HepG2 (cell line): ENCODE results near the gene C9orf78. TPM values are rescaled to one million over a fixed set of nuclear protein-coding genes. Genes with fewer than 3 reads are reported as not detected.

Source experiments
- GABPA ChIP-seq, 2 experiments: IDR thresholded peaks; 2 replicates each; pipeline ENCODE4 v1.6.1; 2011 to 2016; ENCODE audit warnings: low read depth in 2 of 2, low read length in 1 of 2, missing biosample characterization in 1 of 2, missing genetic modification characterization in 1 of 2
- GABPB1 ChIP-seq: IDR thresholded peaks from 2 replicates; pipeline ENCODE4 v1.6.1; 2016; ENCODE audit warnings: mild to moderate bottlenecking, missing genetic modification reagents, moderate library complexity, missing compliant biosample characterization
- IRF1 ChIP-seq: sonication (generic); formaldehyde crosslinking; IDR thresholded peaks from 2 replicates; pipeline ENCODE4 v1.4.0; 2020; ENCODE audit warnings: low read depth, mild to moderate bottlenecking, missing genetic modification reagents
- IRF2 ChIP-seq: IDR thresholded peaks from 2 replicates; pipeline ENCODE4 v1.6.1; 2018; ENCODE audit warnings: missing genetic modification reagents, missing compliant biosample characterization
- KLF15 ChIP-seq: sonication (generic); formaldehyde crosslinking; IDR thresholded peaks from 2 replicates; pipeline ENCODE4 v1.8.1; 2023; ENCODE audit warnings: borderline replicate concordance, mild to moderate bottlenecking, inconsistent platforms, missing genetic modification reagents, mixed read lengths
- POLR2G ChIP-seq: fragments of 200-400 bp; formaldehyde crosslinking; IDR thresholded peaks from 2 replicates; pipeline ENCODE4 v1.6.1; 2018; ENCODE audit warnings: mild to moderate bottlenecking, low read depth, low read length, moderate library complexity
- RCOR2 ChIP-seq: IDR thresholded peaks from 2 replicates; pipeline ENCODE4 v1.6.1; 2016; ENCODE audit warnings: missing biosample characterization, missing genetic modification reagents
- SOX6 ChIP-seq, 2 experiments: fragments of 450-650 bp in 1 of 2; sonication (generic) in 1 of 2; formaldehyde crosslinking in 1 of 2; IDR thresholded peaks; 2 replicates each; pipeline versions ENCODE4 v1.4.0 to v1.6.1; 2017 to 2020; ENCODE audit warnings: antibody characterized with exemption in 1 of 2, mild to moderate bottlenecking in 1 of 2, missing genetic modification reagents in 1 of 2
- TMF1 ChIP-seq: sonication (generic); formaldehyde crosslinking; IDR thresholded peaks from 2 replicates; pipeline ENCODE4 v1.8.1; 2022; ENCODE audit warnings: low read depth, missing genetic modification reagents
- U2AF1 ChIP-seq: fragments of 200-400 bp; formaldehyde crosslinking; optimal IDR thresholded peaks from 2 replicates; pipeline ENCODE3; 2017; ENCODE audit warnings: mild to moderate bottlenecking, low read depth, low read length
- ZBTB38 ChIP-seq: sonication (generic); formaldehyde crosslinking; IDR thresholded peaks from 2 replicates; pipeline ENCODE4 v1.5.1; 2020; ENCODE audit warnings: mild to moderate bottlenecking, missing genetic modification reagents
- ZFP91 ChIP-seq: sonication (generic); formaldehyde crosslinking; IDR thresholded peaks from 2 replicates; pipeline ENCODE4 v1.9.0; 2022; ENCODE audit warnings: missing genetic modification reagents, mild to moderate bottlenecking, borderline replicate concordance
- ZFY ChIP-seq: sonication (generic); formaldehyde crosslinking; IDR thresholded peaks from 2 replicates; pipeline ENCODE4 v1.4.0; 2020; ENCODE audit warnings: missing genetic modification reagents
- ZNF20 ChIP-seq: sonication (generic); formaldehyde crosslinking; IDR thresholded peaks from 2 replicates; pipeline ENCODE4 v1.4.0; 2020; ENCODE audit warnings: mild to moderate bottlenecking, moderate library complexity, missing genetic modification reagents
- ZNF224 ChIP-seq: sonication (generic); formaldehyde crosslinking; IDR thresholded peaks from 2 replicates; pipeline ENCODE4 v1.5.0; 2020; ENCODE audit warnings: mild to moderate bottlenecking, missing genetic modification reagents
- ZNF225 ChIP-seq: sonication (generic); formaldehyde crosslinking; IDR thresholded peaks from 2 replicates; pipeline ENCODE4 v1.4.0; 2020; ENCODE audit warnings: mild to moderate bottlenecking, missing genetic modification reagents
- ZNF30 ChIP-seq: sonication (generic); formaldehyde crosslinking; IDR thresholded peaks from 2 replicates; pipeline ENCODE4 v1.5.0; 2020; ENCODE audit warnings: mild to moderate bottlenecking, missing genetic modification reagents
- ZNF512 ChIP-seq: sonication (generic); formaldehyde crosslinking; IDR thresholded peaks from 2 replicates; pipeline ENCODE4 v1.4.0; 2020; ENCODE audit warnings: mild to moderate bottlenecking, missing genetic modification reagents
- ZNF7 ChIP-seq: IDR thresholded peaks from 2 replicates; pipeline ENCODE4 v1.6.1; 2016; ENCODE audit warnings: missing biosample characterization, missing genetic modification reagents
- ZNF747 ChIP-seq: sonication (generic); formaldehyde crosslinking; IDR thresholded peaks from 2 replicates; pipeline ENCODE4 v1.8.1; 2023; ENCODE audit warnings: missing genetic modification reagents, mild to moderate bottlenecking, borderline replicate concordance
- ZNF75D ChIP-seq: sonication (generic); formaldehyde crosslinking; IDR thresholded peaks from 2 replicates; pipeline ENCODE4 v1.8.1; 2023; ENCODE audit warnings: missing genetic modification reagents, mild to moderate bottlenecking, borderline replicate concordance
- polyA plus RNA-seq, 8 experiments: library from polyadenylated mRNA; depleted of rRNA in 3 of 8; stranded (reverse) in 7 of 8; unstranded in 1 of 8; fragments of >200 nt; fragmentation: Illumina TruSeq in 4 of 8; extraction: Trizol in 4 of 8; gene quantifications; 2 replicates each; pipeline versions ENCODE4 v1.2.1 to v1.2.3, GENCODE V29; 2011 to 2016; ENCODE audit warnings: low read depth in 4 of 8, missing spikeins in 1 of 8, mixed read lengths in 1 of 8; ENCODE audit not compliant: insufficient read depth in 1 of 8
- total RNA-seq, 5 experiments: library from RNA; depleted of rRNA; stranded (reverse); fragments of >200 nt; fragmentation: Illumina TruSeq; extraction: Trizol; gene quantifications; 2 replicates each; pipeline ENCODE4 v1.2.3, GENCODE V29; 2016; ENCODE audit warnings: low read depth in 1 of 5
- TF ChIP-seq, protein P1 (sequence below): sonication (generic); formaldehyde crosslinking; IDR thresholded peaks from 2 replicates; pipeline ENCODE4 v1.4.0; 2020; ENCODE audit warnings: missing genetic modification reagents
- TF ChIP-seq, protein P2 (sequence below): sonication (generic); formaldehyde crosslinking; IDR thresholded peaks from 2 replicates; pipeline ENCODE4 v1.4.0; 2020; ENCODE audit warnings: mild to moderate bottlenecking, low read depth, missing genetic modification reagents

The C9orf78 gene
- total and polyA plus RNA-seq, 2 of the 13 experiments (the other 11 are each of a cell fraction or from before 2014, with no cell fraction given) = 18.4 to 35.5 TPM

DNA sequence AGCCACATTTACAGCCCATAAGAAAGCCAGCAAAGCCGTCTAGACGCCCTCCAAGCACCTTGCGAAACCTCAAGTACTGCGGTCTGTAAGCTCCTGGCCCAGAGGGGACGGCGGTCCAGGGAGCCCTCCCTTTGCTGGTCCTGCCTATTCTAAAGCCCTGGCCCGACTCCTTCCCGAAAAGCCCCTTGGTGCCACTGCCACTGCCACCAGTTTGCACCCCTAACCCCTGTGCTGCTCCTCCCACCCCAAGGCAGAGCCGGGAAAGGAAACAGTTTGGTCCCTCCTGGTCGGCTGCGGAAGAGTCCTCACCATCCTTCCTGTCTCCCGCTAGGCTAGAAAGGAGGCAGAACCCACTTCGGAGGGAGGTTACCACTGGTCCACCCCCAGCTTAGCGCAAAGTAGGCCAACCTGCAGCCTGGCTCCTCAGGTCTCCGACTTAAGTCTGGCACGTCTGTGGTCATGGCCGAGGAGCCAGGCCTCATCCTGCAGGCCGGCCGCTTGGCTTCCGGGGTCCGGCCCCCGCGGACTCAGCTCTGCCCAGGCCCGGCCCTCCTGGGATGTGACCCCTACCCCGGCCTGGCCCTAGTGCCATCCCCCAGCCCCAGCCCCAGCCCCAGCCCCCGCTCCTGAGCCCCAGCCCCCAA is 12.1 kb downstream of the C9orf78 start (continued):
- 0 out of 2 replicates have a peak, but pooled peaks have one; percentile 6 for TF ChIP-seq GABPA (IDR thresholded peaks at IDR 0.05; ENCODE audit: low read depth, low read length)
- 0 out of 2 replicates have a peak, but pooled peaks have one; percentile 26 for TF ChIP-seq GABPA (CRISPR knock-in tag; IDR thresholded peaks at IDR 0.05; ENCODE audit: low read depth)
- TF ChIP-seq ZNF225 (CRISPR knock-in tag) = 0 out of 2 replicates have a peak, but pooled peaks have one; percentile 48
- peak; percentile 31; the same call in 1 of the 2 replicates for TF ChIP-seq ZBTB38
- no peak for TF ChIP-seq ZNF512 (CRISPR knock-in tag)
- no peak for TF ChIP-seq TMF1 (CRISPR knock-in tag)
- 0 out of 2 replicates have a peak, but pooled peaks have one; percentile 23 for TF ChIP-seq ZNF7 (CRISPR knock-in tag)
- TF ChIP-seq IRF1 (CRISPR knock-in tag) = no peak
- TF ChIP-seq ZNF75D (CRISPR knock-in tag) = no peak
- TF ChIP-seq POLR2G = no peak
- TF ChIP-seq ZNF747 (CRISPR knock-in tag) = no peak
- no peak for TF ChIP-seq ZNF30 (CRISPR knock-in tag)
- peak; percentile 25; the same call in 1 of the 2 replicates for TF ChIP-seq ZFP91 (CRISPR knock-in tag)
- TF ChIP-seq ZNF20 (CRISPR knock-in tag) = no peak
- TF ChIP-seq SOX6 (IDR thresholded peaks at IDR 0.05) = no peak
- TF ChIP-seq SOX6 (CRISPR knock-in tag; IDR thresholded peaks at IDR 0.05) = no peak
- TF ChIP-seq ZFY (CRISPR knock-in tag) = peak; percentile 70; the same call in 1 of the 2 replicates
- no peak for TF ChIP-seq RCOR2 (CRISPR knock-in tag)
- no peak for TF ChIP-seq ZNF224
- TF ChIP-seq, protein P1, sequence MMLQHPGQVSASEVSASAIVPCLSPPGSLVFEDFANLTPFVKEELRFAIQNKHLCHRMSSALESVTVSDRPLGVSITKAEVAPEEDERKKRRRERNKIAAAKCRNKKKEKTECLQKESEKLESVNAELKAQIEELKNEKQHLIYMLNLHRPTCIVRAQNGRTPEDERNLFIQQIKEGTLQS (CRISPR knock-in tag) = 0 out of 2 replicates have a peak, but pooled peaks have one; percentile 8
- TF ChIP-seq, protein P2, sequence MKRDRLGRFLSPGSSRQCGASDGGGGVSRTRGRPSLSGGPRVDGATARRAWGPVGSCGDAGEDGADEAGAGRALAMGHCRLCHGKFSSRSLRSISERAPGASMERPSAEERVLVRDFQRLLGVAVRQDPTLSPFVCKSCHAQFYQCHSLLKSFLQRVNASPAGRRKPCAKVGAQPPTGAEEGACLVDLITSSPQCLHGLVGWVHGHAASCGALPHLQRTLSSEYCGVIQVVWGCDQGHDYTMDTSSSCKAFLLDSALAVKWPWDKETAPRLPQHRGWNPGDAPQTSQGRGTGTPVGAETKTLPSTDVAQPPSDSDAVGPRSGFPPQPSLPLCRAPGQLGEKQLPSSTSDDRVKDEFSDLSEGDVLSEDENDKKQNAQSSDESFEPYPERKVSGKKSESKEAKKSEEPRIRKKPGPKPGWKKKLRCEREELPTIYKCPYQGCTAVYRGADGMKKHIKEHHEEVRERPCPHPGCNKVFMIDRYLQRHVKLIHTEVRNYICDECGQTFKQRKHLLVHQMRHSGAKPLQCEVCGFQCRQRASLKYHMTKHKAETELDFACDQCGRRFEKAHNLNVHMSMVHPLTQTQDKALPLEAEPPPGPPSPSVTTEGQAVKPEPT (CRISPR knock-in tag) = 0 out of 2 replicates have a peak, but pooled peaks have one; percentile 34
- TF ChIP-seq GABPB1 (CRISPR knock-in tag) = peak; percentile 47
- TF ChIP-seq U2AF1 = no peak
- TF ChIP-seq KLF15 = no peak
- no peak for TF ChIP-seq IRF2 (CRISPR knock-in tag)
